Stomach (tissue), 9 donors: ENCODE measurements around the gene SMAD3. TPM values are rescaled to one million over a fixed set of nuclear protein-coding genes. Genes with fewer than 3 reads are reported as not detected.
A peak's percentile ranks its signal among the peaks of the same experiment; 100 is the strongest.

Experiments used
- DNase-seq, 2 donors: peaks; one replicate each; pipeline versions ENCODE4 v3.0.0 to v3.0.0-alpha.2; 2013 to 2019
- H3K27ac ChIP-seq, 5 donors: fragments of 200-600 bp in 4 of 5; sonication (generic) in 4 of 5; one replicate each; pipeline ENCODE4 v1.5.1; 2013 to 2019; ENCODE audit warnings: mild to moderate bottlenecking in 1 of 5, moderate library complexity in 1 of 5
- H3K27me3 ChIP-seq, 3 donors: fragments of 200-600 bp; sonication (generic); one replicate each; pipeline ENCODE4 v1.5.1; 2017 to 2019; ENCODE audit warnings: mixed run types in 1 of 3
- H3K36me3 ChIP-seq, 4 donors: fragments of 200-600 bp; sonication (generic); 1 replicate in 3 of 4; 2 replicates in 1 of 4; pipeline ENCODE4 v1.5.1; 2016 to 2019
- H3K4me1 ChIP-seq, 4 donors: fragments of 200-600 bp; sonication (generic); one replicate each; pipeline ENCODE4 v1.5.1; 2016 to 2019
- H3K4me3 ChIP-seq, 4 donors: fragments of 200-600 bp; sonication (generic) in 3 of 4; one replicate each; pipeline ENCODE4 v1.5.1; 2016 to 2019; ENCODE audit warnings: mild to moderate bottlenecking in 1 of 4
- H3K9me3 ChIP-seq, 4 donors: fragments of 200-600 bp; sonication (generic); one replicate each; pipeline ENCODE4 v1.5.1; 2016 to 2019
- EP300 ChIP-seq: sonication (generic); formaldehyde crosslinking; IDR thresholded peaks from one replicate; pipeline ENCODE4 v1.6.1; 2017; ENCODE audit warnings: antibody characterized with exemption
- POLR2A ChIP-seq, 4 donors: fragments of 450-650 bp; IDR thresholded peaks; one replicate each; pipeline ENCODE4 v1.6.1; 2016; ENCODE audit warnings: antibody characterized with exemption in 4 of 4, control low read depth in 2 of 4, mild to moderate bottlenecking in 1 of 4, moderate library complexity in 1 of 4
- POLR2AphosphoS5 ChIP-seq, 3 donors: sonication (generic); formaldehyde crosslinking; IDR thresholded peaks; one replicate each; pipeline ENCODE4 v1.6.1; 2016; ENCODE audit warnings: antibody characterized with exemption in 3 of 3
- whole genome bisulfite sequencing, 5 donors: extraction: QIAGEN DNeasy Blood & Tissue Kit in 3 of 5; methylation state at CpG; one replicate each; pipeline versions ENCODE4 v1.1.5 to v1.1.7; 2013 to 2018; 5-methylcytosine and 5-hydroxymethylcytosine counted together
- intact Hi-C: fragments of 100-400 bp; cut with DNase I; formaldehyde crosslinking; loops from one replicate; pipeline ENCODE4 v1.15.1; 2023; ENCODE audit warnings: low total_unique reads
- polyA plus RNA-seq, 3 donors: library from polyadenylated mRNA; stranded (reverse); fragments of 200-250 nt; gene quantifications; one replicate each; pipeline ENCODE4 v1.2.3, GENCODE V29; 2013
- total RNA-seq, 5 donors: library from RNA; depleted of rRNA; stranded (reverse); fragments of >200 nt; gene quantifications; one replicate each; pipeline versions ENCODE4 v1.1.0 to v1.2.3, GENCODE V29; 2014 to 2016
- TF ChIP-seq, protein P1 (sequence below), 7 experiments: fragments of 450-650 bp in 4 of 7; fragments of 200-600 bp in 3 of 7; sonication (generic) in 3 of 7; IDR thresholded peaks; one replicate each; pipeline ENCODE4 v1.5.1; 2016 to 2019; ENCODE audit warnings: antibody characterized with exemption in 7 of 7, control low read depth in 2 of 7, mild to moderate bottlenecking in 1 of 7
- donor health status: healthy with polysubstance abuse.
- donor health status: Bipolar disorder and iron deficiency.
- donor health status: healthy.

Gene SMAD3
- total and polyA plus RNA-seq, 8 donors, result 6.8 to 103 (median 27.5) TPM

DNA sequence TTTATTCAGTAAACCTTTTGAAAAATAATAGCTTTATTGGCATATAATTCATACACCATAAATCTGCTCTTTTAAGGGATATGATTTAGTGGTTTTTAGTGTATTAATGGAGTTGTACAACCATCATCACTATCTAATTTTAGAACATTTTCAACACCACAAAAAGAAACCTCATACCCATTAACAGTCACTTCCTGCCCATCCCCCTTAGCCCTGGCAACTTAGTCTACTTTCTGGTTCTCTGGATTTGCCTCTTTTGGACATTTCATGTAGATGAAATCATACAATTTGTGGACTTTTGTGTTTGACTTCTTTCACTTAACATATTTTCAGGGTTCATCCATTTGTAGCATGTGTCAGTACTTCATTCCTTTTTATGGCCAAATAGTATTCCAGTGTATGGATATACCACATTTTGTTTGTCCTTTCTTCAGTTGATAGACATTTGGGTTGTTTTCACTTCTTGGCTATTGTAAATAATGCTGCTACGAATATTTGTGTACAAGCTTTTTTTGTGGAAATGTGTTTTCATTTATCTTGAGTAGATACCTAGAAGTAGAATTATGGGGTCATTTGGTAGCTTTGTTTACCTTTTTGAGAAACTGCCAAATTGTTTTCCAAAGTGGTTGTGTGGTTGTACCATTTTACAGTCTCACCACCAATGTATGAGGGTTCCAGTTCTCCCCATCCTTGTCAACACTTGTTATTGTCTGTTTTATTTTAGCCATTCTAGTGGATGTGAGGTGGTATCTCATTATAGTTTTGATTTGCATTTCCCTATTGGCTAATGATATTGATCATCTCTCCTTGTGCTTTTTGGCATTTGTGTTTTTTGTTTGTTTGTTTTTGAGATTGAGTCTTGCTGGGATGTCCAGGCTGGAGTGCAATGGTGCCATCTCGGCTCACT, 45.8 kb downstream of the SMAD3 start:
- Histone ChIP-seq H3K9me3 (peaks cover 0 to 7% (median 0%) of the 10 kb centered on the region in 4 donors), H3K27me3 (no peaks in the 10 kb centered on the region), H3K4me1 (peaks cover 45 to 74% (median 63%) of the 10 kb centered on the region in 4 donors), H3K36me3 (no peaks in the 10 kb centered on the region), H3K4me3 (no peak overlapping the region), H3K27ac (peak overlapping the region in 1 of 5 donors; percentile 77)
- DNase-seq, result no peak
- WGBS, 5 donors, result 86 to 100% (median 93%) methylated on average over 2 of the region's 2 CpGs
- TF ChIP-seq POLR2A (IDR thresholded peaks at IDR 0.05) (no peak), EP300 (no peak), POLR2AphosphoS5 (IDR thresholded peaks at IDR 0.05) (no peak)
- TF ChIP-seq, protein P1, sequence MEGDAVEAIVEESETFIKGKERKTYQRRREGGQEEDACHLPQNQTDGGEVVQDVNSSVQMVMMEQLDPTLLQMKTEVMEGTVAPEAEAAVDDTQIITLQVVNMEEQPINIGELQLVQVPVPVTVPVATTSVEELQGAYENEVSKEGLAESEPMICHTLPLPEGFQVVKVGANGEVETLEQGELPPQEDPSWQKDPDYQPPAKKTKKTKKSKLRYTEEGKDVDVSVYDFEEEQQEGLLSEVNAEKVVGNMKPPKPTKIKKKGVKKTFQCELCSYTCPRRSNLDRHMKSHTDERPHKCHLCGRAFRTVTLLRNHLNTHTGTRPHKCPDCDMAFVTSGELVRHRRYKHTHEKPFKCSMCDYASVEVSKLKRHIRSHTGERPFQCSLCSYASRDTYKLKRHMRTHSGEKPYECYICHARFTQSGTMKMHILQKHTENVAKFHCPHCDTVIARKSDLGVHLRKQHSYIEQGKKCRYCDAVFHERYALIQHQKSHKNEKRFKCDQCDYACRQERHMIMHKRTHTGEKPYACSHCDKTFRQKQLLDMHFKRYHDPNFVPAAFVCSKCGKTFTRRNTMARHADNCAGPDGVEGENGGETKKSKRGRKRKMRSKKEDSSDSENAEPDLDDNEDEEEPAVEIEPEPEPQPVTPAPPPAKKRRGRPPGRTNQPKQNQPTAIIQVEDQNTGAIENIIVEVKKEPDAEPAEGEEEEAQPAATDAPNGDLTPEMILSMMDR (IDR thresholded peaks at IDR 0.05), result no peak
- intact Hi-C loops, result no loop called here

DNA sequence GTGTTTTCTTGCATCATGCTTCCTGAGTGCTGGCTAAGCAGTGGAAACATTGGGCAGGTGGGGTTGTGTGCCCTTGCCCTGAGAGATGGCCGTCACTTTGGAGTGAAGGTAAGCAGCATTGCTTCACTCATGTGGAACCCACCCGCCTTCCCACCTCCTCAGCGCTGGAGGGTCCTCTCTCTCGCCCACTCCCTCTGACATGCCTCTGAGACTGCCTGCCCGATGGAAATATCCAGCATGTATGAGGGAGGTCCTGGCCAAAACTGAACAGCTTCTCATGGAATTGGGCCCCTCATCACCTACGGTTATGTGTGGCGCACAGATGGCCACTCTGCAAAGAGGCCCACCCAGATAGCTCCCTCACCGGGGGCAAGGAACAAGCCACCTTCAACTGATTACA, 48.6 kb downstream of the SMAD3 start:
- Histone ChIP-seq H3K27me3 (no peaks in the 10 kb centered on the region), H3K4me3 (no peak overlapping the region), H3K9me3 (peaks cover 0 to 7% (median 0%) of the 10 kb centered on the region in 4 donors), H3K27ac (peak overlapping the region in 1 of 5 donors; percentile 74), H3K36me3 (no peaks in the 10 kb centered on the region), H3K4me1 (peaks cover 39 to 74% (median 58%) of the 10 kb centered on the region in 4 donors)
- DNase-seq, result no peak
- TF ChIP-seq POLR2AphosphoS5 (IDR thresholded peaks at IDR 0.05) (no peak), POLR2A (IDR thresholded peaks at IDR 0.05) (no peak), EP300 (no peak)
- TF ChIP-seq, protein P1 (IDR thresholded peaks at IDR 0.05), result no peak
- 88 to 97% (median 94%) methylated on average over 4 to 8 of the region's 8 CpGs for whole genome bisulfite sequencing, 5 donors
- intact Hi-C loops, result no loop called here

DNA sequence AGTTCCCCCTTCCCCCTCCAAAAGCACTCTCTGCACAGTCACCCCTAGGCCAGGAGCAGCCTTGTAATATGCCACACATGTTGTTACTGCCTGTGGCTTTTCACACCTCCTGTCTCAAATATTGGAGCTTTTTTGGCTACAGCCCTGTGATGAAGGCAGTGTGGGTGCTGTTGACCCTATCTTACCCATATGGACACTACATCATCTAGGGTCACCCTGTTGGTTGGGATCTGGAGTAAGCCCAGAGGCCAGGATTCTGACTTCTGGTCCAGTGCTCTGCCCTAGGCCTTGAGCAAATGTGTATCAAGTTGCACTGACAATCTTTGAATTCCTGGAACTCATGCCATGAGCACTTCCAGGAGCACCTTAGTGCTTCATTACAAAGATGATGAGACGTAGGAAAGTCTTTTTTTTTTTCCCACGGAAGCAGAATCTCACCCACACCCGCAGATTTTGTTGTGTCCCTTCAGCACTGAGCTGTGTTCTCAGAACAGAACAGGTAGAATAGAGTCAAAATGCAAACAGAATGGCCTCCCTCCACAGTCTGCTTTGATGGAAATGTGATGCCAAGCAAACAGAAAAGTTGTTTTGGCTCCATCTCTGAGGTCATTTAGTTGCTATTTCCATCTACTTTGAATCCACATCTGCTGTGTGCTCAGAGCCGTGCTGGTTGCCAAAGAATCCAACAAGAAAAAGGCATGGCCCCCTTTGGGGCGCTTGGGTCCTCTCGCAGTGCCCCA, 49.6 kb downstream of the SMAD3 start:
- H3K27ac ChIP-seq, result peak overlapping the region; percentile 8 to 74 (median 33)
- WGBS, 5 donors, result 45 to 67% (median 58%) methylated on average over 6 of the region's 6 CpGs
- no peak overlapping the region for H3K4me3 ChIP-seq
- no peaks in the 10 kb centered on the region for H3K27me3 ChIP-seq
- no peak for DNase-seq
- no peaks in the 10 kb centered on the region for H3K36me3 ChIP-seq
- H3K4me1 ChIP-seq, result peaks cover 46 to 74% (median 58%) of the 10 kb centered on the region in 4 donors
- TF ChIP-seq, protein P1 (IDR thresholded peaks at IDR 0.05), result no peak
- TF ChIP-seq EP300 (no peak), POLR2A (IDR thresholded peaks at IDR 0.05) (no peak), POLR2AphosphoS5 (IDR thresholded peaks at IDR 0.05) (no peak)
- peaks cover 0 to 7% (median 0%) of the 10 kb centered on the region in 4 donors for H3K9me3 ChIP-seq
- intact Hi-C loops, result no loop called here

DNA sequence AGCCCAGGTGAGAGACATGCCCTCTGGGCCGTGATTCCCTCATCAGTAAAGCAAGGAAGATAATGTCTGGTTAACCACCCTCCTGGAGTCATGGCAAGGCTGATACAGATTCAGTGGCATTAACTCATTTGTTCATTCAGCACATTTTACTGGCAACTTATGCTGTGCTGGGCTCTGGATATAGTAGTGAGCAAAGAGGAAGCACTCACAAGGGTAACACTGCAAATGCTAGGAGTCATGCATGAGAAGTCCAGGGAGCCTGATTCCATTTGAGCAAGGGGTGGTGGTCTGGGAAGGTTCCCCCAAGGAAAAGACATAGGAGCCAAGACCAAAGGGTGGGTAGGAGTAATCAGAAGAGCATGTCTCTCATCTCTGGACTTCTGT, 50.2 kb downstream of the SMAD3 start:
- no peaks in the 10 kb centered on the region for H3K27me3 ChIP-seq

More for the DNA sequence above, 50.2 kb downstream of the SMAD3 start:
- TF ChIP-seq EP300 (no peak), POLR2A (IDR thresholded peaks at IDR 0.05) (no peak)
- TF ChIP-seq, protein P1 (IDR thresholded peaks at IDR 0.05), result no peak
- Histone ChIP-seq H3K4me1 (peaks cover 49 to 74% (median 59%) of the 10 kb centered on the region in 4 donors), H3K4me3 (no peak overlapping the region), H3K27ac (peak overlapping the region in 4 of 5 donors; percentile 8 to 74 (median 27)), H3K9me3 (peaks cover 0 to 7% (median 0%) of the 10 kb centered on the region in 4 donors), H3K36me3 (no peaks in the 10 kb centered on the region)
- DNase-seq, result no peak
- WGBS, 5 donors, result 50 to 85% (median 70%) methylated on average over 1 of the region's 1 CpG
- intact Hi-C loops, result no loop called here
